8988T (cell line): ENCODE measurements around the gene MYO7B.
A peak's percentile ranks its signal among the peaks of the same experiment; 100 is the strongest.

Experiments
- DNase-seq: peaks from one replicate; pipeline ENCODE4 v3.0.0; 2011

The MYO7B gene

DNA sequence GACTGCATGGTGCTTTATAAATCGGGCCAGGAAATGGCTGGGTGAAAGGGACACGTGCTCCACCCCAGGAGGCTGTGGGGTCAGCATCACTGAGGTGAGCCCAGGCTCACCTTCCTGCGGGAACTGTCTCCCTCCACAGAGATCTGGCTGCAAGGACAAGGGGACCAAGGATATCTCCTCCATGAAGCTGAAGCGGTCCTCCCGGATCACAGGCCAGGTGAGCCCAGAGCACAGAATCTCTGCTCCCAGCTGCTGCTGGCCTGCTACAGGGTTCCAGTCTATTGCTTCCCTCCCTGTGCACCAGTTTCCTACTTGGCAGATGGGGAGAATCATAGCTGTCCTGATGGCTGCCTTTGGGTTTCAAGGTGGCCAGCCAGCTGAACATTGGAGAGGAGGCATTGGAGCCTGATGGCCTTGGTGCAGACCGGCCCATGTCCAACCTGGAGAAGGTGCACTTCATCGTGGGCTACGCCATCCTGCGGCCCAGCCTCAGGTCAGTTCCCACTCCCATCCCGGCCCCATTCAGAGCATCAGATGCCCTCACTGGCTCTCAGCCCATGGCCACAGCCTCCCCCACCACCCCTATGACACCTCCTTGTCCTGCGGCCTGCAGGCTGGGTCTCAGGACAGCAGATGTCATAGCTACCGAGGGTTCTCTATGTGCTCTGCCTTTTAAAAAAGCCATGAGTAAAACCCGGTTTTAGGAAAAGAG lies 76.8 kb downstream of the MYO7B start:
- DNase-seq, result no peak

DNA sequence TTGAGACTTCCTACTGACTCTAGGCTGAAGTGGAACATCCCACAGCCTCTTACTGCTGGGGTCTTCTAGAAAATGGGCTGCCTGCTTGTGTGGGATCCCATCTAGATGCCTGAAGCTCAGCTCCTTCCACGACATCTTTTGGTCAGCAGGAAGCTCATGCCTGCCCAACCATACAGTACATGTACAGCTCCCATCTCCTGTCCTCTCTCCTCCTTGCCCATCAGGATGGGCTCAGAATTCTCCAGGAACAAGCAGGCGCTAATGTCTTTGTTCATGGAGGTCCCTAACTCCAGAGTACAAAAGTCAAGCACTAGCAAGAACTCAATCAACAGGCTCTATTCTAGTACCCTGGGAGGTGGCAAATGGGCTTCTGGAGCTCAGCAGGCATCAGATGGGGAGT lies 78.8 kb downstream of the MYO7B start:
- DNase-seq, result no peak

DNA sequence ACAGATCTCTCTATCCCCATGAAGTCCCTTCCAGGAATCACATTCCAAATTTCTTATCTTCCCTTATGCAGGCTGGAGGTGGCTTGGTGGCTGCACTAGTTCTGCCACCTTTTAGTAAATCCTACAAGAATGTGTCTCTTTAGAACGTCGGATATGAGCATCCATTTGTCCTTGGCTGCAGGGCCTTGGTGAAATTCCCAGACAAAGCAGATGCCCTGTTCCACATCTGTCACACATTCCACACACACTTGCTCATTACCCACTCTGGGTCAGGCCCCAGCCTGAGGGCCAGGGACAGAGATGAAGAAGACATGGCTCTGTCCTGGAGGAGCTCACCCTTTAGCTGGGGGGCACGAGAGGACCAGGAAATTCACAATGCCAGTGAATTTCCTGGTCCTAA lies 79.2 kb downstream of the MYO7B start:
- DNase-seq, result peak; percentile 8

DNA sequence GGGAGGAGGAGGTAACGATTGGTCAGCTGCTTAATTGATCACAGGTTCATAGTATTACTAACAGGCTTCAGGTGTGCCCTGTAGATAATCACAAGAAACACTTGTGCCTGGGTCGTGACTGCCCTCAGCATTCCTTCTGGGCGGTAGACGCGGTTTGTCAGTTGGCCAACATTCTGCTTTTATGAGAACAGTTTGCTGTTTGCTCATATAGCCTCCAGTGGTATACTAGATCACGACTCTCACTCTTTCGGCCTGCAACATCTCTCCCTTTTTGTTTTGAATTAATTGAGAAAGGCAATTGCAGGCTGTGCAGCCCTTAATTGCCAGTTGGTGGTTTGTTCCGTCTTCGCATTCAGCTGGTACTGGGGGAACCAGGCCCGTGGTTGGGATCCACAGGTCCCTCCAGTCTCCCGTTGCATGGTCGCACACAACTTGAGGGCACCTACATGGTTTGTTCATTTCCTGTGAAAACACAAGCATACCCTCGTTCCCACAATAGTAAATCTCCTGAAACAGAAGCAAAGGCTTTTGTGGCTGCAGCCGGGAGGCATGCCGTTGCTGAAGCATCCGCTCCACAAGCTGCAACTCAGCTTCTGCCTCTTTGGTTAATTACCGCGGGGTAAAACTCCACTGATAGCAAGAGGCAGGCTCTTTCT lies 80.2 kb downstream of the MYO7B start:
- DNase-seq, result no peak

DNA sequence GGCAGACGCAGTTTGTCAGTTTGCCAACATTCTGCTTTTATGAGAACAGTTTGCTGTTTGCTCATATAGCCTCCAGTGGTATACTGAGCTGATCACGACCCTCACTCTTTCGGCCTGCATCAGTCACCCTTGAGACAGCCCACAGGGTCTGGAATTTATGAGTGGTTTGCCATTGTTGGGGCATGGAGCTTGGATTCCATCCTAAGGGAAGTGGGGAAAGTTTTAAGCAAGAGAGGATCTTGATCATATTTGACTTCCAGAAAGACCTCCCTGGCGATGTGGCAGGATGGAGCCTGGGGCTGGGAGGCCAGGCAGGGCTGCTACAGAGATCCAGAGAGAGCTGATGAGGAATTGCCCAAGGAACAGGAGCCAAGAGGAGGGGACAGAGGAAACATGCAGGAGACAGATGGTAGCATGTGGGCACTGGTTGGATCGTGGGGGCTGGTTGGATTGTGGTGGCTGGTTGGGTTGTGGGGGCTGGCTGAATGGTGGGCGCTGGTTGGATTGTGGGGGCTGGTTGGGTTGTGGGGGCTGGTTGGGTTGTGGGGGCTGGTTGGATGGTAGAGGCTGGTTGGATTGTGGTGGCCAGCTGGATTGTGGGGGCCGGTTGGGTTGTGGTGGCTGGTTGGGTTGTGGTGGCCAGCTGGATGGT lies 83.2 kb downstream of the MYO7B start:
- no peak for DNase-seq

DNA sequence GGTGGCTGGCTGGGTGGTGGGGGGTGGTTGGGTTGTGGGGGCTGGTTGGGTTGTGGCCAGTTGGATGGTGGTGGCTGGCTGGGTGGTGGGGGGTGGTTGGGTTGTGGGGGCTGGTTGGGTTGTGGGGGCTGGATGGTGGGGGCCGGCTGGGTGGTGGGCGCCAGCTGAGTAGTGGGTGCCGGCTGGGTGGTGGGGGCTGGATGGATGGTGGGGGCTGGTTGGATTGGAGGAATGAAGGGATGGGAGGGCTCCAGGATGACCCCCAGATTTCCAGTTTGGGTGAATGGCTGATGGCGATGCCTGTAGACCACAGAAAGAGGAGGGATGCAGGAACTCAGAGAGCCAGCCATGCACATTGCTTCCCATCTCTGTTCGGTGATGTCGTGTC lies 83.7 kb downstream of the MYO7B start:
- no peak for DNase-seq

DNA sequence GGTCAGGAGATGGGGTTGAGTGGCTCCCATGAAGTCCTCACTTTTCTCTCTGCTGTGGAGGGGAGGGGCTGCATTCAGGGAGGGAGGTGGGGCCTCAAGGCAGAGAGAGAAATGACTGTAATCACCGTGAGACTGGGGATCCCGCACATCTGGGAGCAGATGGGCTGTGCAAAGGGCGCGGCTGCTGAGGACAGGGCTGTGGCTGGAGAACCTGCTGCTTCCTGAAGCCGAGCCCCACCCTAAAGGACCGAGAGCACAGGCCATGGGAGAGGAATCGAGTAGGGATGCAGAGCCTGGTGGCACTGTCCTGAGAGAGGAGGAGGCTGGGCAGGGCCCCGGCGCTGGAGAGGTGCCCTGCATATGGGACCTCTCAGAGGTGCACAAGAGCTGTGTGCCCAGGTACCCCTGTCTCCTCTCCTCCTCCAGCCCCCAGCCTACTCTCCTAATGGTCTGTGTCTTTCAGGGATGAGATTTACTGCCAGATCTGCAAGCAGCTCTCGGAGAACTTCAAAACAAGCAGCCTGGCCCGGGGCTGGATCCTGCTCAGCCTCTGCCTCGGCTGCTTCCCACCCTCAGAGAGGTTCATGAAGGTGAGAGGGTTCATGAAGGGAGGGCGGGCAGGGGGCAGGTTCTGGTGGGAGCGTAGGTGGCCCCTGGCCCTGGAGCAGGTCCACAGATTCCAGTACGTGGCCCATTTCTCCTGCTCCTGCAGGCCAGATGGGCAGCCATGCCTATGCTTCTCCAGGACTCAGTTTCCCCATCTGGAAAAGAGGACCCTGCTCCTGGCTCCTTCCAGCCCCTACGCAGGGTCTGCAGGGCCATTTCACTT lies 84.6 kb downstream of the MYO7B start:
- DNase-seq, result no peak

DNA sequence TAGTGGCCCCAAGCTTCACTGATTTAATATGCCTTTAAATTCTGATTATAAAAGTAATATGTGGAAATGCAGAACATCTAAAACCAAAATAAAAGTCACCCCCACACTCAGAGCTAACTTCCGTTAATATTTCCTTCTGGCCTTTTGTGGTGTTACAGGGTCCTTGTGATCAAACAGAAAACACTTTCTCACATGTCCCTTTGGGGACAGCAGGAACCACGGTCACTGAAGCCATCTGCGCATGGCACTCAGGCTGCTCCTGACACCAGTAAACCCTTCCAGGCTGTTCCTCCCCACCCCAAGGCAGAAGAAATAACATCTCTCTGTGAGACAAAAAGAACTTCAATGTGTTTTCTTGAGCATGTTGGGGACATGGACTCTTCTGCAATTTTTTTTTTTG lies 85.4 kb downstream of the MYO7B start:
- no peak for DNase-seq

DNA sequence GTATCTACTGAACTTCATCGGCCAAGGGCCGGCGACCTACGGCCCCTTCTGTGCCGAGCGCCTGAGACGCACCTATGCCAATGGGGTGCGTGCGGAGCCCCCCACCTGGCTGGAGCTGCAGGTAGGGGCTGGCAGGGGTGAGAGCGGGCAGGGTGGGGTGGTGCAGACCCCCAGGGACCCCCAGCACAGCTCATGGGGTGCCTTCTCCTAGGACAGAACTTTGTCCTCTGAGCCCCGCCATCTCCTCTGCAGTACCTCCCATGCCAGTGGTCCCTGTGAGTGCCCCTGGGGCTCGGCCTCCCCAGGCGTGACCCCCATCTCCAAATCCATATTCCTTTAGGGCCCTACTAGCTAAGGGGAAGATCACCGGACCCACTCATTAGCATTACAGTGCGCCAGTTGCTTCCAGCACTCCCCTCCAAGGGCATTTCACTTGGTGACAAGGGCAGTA lies 86.5 kb downstream of the MYO7B start:
- DNase-seq, result no peak

DNA sequence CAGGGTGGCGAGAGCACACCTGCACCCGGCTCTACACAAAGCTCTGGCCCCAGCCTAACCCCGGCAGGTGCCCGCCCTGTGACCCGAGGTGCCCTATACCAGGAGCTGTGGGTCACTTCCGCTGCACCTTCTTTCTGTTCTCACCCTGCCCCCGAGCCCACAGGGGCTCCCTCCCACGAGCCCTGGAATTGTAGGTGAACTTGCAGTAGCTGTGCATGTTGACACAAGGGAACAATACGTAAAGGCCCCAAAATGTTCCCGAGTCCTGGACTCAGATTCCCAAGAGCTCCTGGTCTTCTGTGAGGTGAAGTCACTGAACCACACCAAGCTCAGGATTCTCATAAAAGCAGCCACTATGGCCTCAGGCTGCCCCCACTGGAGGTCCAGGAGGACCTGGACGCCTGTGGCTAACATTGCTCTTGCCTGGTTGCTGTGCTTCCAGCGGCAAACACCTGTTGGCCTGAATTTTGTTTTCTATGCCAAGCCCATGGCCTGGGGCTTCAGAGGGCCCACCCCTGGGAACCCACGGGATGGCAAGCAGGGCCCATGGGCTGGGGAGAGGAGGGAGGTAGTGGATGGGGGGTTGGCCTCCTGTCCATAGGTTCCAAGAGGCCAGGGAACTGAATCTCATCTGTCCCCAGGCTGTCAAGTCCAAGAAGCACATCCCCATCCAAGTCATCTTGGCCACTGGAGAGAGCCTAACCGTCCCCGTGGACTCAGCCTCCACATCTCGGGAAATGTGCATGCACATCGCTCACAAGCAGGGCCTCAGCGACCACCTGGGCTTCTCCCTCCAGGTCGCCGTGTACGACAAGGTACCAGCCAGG lies 87.3 kb downstream of the MYO7B start:
- DNase-seq, result no peak

DNA sequence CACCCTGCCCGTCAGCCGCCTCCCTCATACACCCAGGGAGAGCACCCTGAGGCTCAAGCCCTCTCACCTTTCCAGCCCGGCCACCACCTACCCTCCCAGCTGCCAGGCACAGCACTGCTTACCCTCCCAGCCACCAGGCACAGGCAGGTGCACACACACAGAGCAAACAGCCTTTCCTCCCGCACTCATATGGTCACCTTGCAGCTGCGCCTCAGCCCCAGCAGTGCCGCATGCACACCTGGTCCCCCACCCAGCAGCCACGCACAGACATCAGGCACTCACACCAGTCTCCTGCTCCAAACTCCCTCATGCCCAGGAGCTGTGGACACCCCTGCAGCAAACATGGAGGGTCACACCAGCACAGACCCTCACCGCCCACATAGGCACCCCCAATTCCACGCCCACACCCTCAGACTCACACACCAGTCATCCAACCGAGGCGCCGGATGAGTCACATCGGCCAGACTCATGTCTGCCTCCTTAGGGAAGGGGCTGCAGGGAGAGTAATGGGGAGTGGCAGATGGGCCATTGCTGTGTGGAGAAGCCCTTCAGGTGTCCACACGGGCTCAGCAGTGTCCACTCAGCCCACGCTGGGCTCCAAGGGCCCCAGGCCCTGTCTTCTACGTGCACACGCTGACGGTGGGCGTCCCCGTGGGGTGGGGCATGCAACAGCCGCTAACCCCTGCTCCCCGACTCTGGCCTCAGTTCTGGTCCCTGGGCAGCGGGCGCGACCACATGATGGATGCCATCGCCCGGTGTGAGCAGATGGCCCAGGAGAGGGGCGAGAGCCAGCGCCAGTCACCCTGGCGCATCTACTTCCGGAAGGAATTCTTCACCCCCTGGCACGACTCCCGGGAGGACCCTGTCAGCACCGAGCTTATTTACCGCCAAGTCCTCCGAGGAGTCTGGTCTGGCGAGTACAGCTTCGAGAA lies 88.2 kb downstream of the MYO7B start:
- DNase-seq, result no peak

DNA sequence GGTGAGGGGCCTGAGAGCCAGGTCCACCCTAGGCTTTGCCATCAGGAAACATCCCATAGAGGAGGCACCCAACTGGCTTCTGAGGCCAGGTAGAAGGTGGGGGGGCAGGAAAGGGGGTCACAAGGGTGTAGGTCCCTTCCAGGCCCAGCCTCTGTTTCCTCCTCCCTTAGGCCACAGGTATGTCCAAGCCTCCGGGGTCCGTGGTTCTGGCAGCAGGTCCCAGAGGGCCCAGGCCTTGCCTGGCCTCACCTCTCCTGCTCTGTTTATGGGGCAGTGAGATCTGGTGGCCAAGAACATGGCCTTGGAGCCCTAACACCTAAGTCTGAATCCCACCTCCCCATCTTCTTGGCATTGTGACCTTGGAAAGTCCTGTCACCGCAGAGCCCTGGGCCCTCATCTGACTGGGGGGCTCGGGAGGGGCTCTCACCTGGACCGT lies 88.9 kb downstream of the MYO7B start:
- no peak for DNase-seq

DNA sequence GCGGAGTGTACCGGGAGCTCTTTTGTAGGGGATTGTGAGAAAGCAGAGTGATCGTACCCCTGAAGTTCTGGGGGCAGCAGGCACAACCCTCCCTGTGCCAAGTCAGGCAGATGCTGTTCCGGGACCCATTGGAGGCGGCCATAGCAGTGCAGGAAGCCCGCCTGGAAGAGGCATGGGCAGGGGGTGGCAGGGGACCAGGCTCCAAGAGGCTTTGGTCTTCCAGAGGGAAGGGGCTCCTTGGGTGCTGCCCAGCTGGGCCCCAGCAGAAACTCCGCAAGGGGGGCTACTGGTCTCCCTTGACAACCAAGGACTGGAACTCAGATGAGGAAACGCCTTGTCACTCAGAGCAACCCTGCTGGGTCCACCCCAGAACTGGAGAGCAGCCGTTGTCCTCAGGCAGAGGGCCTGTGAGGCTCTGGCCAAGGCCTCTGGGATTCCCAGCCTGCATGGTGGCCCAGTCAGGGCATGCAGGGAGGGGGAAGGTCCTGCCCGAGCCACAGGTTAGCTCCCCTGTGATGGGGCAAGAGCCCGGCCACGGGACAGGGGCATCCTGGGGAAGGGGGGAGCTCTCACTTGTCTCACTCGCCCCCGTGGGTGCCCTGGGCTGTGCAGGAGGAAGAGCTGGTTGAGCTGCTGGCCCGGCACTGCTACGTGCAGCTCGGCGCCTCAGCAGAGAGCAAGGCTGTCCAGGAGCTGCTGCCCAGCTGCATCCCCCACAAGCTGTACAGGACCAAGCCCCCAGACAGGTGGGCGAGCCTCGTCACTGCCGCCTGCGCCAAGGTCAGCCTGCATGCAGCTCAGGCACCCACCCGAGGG lies 89.5 kb downstream of the MYO7B start:
- no peak for DNase-seq

DNA sequence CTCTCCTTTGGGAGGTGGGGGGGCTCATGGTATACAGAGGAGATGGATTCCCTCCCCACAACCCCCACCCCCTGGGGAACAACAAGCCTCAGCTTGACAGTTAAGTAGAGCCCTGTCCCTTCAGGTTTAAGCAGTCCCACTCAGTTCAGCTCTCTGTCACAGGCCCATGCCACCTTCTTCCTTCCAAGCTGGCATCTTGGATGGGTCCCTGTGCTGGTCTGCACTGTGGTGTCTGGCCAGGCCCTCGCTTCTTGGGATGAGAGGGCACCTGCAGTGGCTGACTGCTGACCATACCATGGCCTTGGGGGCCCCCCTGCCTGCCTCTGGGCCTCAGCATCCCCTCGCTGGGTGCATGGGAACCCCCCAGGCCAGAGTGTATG lies 90.1 kb downstream of the MYO7B start:
- DNase-seq, result no peak

DNA sequence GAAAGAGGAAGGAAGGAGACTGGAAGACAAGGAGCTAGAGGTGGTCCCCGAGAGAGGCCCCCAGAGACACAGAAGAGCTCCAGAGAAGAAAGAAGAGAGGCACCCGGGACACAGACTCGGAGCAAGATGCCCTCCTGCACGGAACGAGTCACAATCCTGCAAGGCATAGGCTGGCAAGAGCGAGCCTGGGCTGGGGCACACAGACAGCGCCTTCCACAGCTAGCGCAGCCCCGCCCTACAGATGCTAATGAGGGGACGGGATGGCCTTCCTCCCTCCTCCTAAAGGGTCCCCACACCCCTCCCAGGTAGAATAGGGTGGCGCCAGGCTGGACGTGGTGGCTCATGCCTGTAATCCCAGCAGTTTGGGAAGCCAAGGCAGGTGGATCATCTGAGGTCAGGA lies 90.7 kb downstream of the MYO7B start:
- no peak for DNase-seq

DNA sequence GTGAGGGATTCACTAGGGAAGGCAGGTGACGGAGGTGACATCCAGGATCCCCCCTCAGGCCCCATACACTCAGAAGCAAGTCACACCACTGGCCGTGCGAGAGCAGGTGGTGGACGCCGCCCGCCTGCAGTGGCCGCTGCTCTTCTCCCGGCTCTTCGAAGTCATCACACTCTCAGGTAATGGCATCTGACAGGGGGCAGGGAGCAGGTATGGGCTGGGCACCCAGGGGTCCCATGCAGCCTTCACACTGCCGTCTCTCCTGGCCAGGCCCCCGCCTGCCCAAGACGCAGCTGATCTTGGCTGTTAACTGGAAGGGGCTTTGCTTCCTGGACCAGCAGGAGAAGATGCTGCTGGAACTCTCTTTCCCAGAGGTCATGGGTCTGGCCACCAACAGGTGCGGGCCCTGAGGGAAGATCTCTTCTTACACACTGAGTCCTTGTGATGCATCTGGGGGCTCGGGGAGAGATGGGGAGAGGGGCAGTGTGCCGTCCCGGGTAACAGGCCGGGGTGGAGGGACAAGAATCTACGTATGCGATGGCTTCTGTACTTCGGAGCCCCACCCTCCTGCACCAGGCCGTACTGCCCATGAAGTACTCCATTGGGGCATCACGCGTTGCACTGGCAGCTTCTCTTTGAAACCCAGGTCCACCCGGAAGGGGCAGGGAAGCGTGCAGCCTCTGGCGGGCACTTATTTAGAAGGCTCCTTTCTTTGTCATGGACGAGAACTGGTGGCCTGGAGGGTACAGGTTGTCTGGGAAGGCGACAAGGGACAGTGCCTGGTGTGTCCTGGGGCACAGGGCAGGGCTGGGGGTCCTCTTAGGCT lies 91.6 kb downstream of the MYO7B start:
- no peak for DNase-seq

DNA sequence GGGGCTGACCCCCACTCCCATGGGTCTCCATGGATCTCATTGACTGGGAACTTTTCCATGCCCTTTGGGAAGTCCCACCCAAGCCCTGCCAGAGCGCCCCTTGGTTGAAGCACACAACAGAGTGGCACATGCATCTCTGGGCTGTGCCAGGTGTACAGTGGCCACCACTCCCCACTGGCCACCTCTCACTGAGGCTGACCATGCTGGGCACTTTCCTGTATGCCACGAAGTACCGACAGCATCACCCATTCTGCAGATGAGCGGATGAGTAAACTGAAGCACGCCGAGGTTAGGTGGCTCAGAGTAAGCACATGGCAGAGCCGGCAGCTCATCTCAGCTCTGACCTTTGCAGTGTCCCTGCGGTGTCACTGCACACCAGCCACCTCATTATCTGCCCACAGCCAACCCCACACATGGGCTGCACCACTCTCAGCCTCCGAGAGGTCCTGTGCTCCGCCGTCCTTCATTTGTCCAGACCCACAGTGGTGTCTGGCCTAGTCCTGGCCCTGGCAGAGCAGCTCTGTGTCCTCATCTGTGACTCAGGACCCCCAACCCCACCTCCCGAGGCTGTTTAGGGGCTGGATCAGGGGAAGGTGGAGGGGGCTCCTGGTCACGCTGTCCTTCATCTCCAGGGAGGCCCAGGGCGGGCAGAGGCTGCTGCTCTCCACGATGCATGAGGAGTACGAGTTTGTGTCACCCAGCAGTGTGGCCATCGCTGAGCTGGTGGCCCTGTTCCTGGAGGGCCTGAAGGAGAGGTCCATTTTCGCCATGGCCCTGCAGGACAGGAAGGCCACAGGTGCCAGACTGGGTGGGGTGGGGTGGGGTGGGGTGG lies 92.5 kb downstream of the MYO7B start:
- DNase-seq, result no peak

DNA sequence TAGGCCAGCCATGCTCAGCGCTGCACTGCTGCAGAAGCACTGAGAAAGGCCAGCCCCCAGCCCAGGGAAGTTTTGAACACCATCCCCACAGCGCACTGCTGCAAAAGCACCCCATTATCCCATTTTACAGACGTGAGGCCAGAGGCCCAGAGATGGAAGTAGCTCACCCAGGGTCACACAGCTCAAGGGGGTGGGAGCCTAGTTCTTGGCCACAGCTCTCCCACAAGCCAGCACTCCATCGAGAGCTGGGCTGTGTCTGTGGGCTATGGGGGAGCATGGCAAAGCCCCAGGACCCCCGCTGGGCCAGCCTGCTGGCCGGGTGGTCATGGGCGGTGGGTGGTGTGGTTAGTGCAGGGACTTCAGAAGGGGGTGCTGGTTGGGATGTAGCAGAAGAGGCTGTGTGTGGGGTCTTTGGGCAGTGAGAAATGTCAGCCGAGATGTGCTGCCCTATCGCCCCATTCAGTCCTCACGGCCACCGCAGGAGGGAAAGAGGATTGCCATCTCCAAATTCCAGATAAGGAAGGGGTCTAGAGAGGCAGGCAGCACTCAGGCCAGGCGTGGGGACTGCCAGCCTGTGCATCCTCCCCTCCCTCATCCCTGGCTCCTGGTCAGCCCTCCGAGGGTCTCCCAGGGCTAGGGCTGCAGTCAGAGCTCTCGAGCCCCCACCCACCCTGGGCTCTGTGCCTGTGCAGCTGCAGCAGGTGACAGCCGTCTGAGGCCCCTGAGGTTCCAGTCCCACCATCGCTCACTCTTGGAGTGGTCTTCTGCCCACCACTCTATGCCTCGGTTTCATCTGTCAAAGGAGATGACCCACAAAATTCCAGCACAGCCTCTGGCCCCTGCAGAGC lies 93.5 kb downstream of the MYO7B start:
- DNase-seq, result no peak
